ENCODE data around the gene IGSF3.

The IGSF3 gene

DNA sequence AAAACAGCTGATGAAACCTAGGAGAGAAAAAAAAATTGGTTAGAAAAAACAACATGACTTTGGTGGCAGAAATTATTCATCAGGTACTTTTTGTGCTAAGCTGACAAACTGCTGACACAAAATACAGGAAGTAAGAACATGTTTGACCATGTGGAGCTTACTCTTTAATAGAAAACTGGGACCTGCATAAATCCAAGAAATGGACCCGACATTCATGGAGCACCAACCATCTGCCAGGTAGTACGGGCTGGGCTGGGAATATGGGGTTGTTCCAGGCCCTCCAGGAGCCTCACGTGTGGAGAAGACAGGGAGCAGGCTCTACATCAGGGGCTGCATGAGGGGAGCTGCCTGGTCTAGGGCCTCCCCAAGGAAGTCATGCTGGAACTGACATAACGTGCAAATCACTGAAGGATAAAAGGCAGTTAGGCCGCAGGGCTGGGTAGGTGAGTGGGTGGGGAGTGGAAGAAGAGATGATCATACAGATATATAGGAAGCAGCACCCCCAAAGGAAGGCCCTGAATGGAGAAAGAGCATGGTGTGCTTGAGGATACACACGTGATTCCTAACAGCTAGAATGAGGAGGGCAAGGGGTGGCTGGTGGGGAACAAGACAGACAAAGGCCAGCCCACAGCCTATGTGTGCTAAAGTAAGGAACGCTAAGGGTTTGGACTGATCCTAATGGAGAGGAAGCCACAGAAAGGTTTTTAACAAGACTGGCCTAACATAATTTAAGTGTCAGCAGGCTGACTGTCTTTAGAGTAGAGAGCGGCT is 122.8 kb downstream of the IGSF3 start:
- H3K27ac ChIP-seq, result no peak overlapping the region
- no peak for TF ChIP-seq CTCF (conservative IDR thresholded peaks at IDR 0.05)

DNA sequence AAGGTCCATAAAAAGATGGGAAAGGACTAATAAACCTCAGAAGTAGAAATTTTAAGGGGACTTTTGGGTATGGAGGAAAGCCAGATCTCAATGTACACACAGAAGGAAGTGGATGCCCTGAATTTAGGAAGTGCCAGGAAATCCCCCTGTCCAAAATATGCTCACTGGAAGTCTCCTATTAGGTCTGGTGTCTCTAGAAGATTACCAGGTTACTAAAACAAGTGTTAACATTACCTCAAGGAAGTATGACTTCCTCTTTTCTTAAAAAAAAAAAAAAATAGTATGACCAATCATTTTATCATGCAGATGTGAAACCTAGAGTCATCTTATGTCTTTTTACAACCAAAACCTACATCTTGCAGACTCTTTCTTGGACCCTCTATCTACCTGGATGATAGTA is 127.4 kb downstream of the IGSF3 start:
- no peak for TF ChIP-seq CTCF (conservative IDR thresholded peaks at IDR 0.05)
- no peak overlapping the region for H3K27ac ChIP-seq

- H3K27ac ChIP-seq, result no peak overlapping the region
- TF ChIP-seq CTCF (conservative IDR thresholded peaks at IDR 0.05), result no peak
These were observed 129.0 kb downstream of the IGSF3 start for GRCh38 chr1:116538544-116538943.

- H3K27ac ChIP-seq, result no peak overlapping the region
- no peak for TF ChIP-seq CTCF (conservative IDR thresholded peaks at IDR 0.05)
These were observed 129.6 kb downstream of the IGSF3 start for GRCh38 chr1:116537898-116538297.

- TF ChIP-seq CTCF (conservative IDR thresholded peaks at IDR 0.05), result no peak
- no peak overlapping the region for H3K27ac ChIP-seq
These were observed 130.3 kb downstream of the IGSF3 start for GRCh38 chr1:116537040-116537831.

GRCh38 chr1:116534014-116534739 is 133.4 kb downstream of the IGSF3 start:
- no peak for TF ChIP-seq CTCF (conservative IDR thresholded peaks at IDR 0.05)
- H3K27ac ChIP-seq, result no peak overlapping the region

GRCh38 chr1:116533429-116533820 is 134.1 kb downstream of the IGSF3 start:
- no peak overlapping the region for H3K27ac ChIP-seq
- no peak for TF ChIP-seq CTCF (conservative IDR thresholded peaks at IDR 0.05)
